Astrocyte (in vitro differentiated cells and primary cell): ENCODE data around the gene KRT39.

Experiments
- EZH2 ChIP-seq: IDR thresholded peaks from 2 replicates; pipeline ENCODE4 v1.6.1; 2012; ENCODE audit warnings: mild to moderate bottlenecking, low read length, inconsistent platforms; ENCODE audit not compliant: insufficient read depth
- TF ChIP-seq, protein P1 (sequence below): IDR thresholded peaks from 2 replicates; pipeline ENCODE4 v1.5.1; 2011; ENCODE audit warnings: low read depth, mild to moderate bottlenecking, inconsistent platforms, low read length, moderate library complexity; ENCODE audit not compliant: insufficient read depth

DNA sequence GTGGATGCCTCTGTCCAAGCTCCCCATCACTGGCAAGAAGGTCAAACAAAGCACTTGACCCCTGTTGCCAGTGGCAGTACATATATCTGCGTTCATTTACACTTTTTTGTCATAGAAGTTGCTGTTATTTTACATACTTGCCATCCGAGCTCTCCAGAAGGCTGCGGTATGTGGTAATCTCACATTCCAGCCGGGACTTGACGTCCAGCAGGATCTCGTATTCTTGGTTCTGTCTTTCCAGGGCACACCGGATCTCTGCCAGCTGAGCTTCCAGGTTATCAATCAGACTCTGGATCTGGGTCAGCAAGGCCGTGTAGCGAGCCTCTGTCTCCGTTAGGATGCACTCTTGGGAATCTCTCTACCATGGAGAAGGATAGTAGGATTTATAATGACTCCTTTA lies 6.6 kb downstream of the KRT39 start:
- TF ChIP-seq EZH2 = no peak
- TF ChIP-seq, protein P1, sequence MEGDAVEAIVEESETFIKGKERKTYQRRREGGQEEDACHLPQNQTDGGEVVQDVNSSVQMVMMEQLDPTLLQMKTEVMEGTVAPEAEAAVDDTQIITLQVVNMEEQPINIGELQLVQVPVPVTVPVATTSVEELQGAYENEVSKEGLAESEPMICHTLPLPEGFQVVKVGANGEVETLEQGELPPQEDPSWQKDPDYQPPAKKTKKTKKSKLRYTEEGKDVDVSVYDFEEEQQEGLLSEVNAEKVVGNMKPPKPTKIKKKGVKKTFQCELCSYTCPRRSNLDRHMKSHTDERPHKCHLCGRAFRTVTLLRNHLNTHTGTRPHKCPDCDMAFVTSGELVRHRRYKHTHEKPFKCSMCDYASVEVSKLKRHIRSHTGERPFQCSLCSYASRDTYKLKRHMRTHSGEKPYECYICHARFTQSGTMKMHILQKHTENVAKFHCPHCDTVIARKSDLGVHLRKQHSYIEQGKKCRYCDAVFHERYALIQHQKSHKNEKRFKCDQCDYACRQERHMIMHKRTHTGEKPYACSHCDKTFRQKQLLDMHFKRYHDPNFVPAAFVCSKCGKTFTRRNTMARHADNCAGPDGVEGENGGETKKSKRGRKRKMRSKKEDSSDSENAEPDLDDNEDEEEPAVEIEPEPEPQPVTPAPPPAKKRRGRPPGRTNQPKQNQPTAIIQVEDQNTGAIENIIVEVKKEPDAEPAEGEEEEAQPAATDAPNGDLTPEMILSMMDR = no peak
